ENCODE data around the gene FSTL4. TPM values are rescaled to one million over a fixed set of nuclear protein-coding genes. Genes with fewer than 3 reads are reported as not detected.

The FSTL4 gene
- total and polyA plus RNA-seq, 2 experiments from 2014 or later, result 1.4 to 2.8 TPM

DNA sequence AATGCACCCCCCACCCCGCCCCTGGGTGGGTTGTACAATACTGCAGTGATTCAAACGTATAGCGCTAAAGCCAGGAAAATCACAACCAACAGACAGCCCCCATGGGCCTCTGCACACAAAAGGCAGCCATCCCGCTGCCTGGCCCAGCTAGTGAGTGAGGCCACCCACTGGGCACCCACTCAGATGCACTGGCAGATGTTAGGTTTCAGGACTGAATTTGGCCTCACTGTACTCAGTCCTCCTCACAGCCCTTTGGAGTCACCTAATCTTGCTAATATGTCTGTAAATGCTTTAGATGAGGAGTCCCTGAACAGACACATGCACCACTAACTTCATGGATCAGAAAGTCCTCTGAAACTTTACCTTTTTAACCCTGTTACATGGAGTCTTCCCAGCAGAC, 87.7 kb downstream of the FSTL4 start:
- no peaks in the 10 kb centered on the region for H3K79me2 ChIP-seq (replicated peaks; ENCODE audit: insufficient read depth)
- no peaks in the 10 kb centered on the region for H3K36me3 ChIP-seq (ENCODE audit: insufficient read depth)
- no peak overlapping the region for H3K27ac ChIP-seq (ENCODE audit: low read depth)
- no peaks in the 10 kb centered on the region for H3F3A ChIP-seq (replicated peaks; ENCODE audit: low read depth)
- Mint-ChIP-seq H3K36me3 (ENCODE audit: low read depth) (no peaks in the 10 kb centered on the region), H3K9me3 (no peaks in the 10 kb centered on the region), H3K27me3 (ENCODE audit: insufficient read depth, low read depth, poor library complexity) (no peaks in the 10 kb centered on the region), H3K4me3 (no peak overlapping the region; the same call in 2 of the 3 replicates), H3K27ac (no peak overlapping the region), H3K4me1 (peaks cover 26% of the 10 kb centered on the region)
- H2AFZ ChIP-seq, result 0 out of 2 replicates have a peak overlapping the region, but pooled peaks have one; percentile 43
- H3K4me3 ChIP-seq, result no peak overlapping the region
- no peaks in the 10 kb centered on the region for H3K27me3 ChIP-seq (ENCODE audit: insufficient read depth)
- H4K20me1 ChIP-seq (replicated peaks; ENCODE audit: insufficient read depth), result no peaks in the 10 kb centered on the region
- no peak for TF ChIP-seq JUNB (IDR thresholded peaks at IDR 0.05; ENCODE audit: unreplicated experiment)
- no peak for TF ChIP-seq EZH2 (IDR thresholded peaks at IDR 0.05; ENCODE audit: low read depth, unreplicated experiment)
- TF ChIP-seq, protein P1, sequence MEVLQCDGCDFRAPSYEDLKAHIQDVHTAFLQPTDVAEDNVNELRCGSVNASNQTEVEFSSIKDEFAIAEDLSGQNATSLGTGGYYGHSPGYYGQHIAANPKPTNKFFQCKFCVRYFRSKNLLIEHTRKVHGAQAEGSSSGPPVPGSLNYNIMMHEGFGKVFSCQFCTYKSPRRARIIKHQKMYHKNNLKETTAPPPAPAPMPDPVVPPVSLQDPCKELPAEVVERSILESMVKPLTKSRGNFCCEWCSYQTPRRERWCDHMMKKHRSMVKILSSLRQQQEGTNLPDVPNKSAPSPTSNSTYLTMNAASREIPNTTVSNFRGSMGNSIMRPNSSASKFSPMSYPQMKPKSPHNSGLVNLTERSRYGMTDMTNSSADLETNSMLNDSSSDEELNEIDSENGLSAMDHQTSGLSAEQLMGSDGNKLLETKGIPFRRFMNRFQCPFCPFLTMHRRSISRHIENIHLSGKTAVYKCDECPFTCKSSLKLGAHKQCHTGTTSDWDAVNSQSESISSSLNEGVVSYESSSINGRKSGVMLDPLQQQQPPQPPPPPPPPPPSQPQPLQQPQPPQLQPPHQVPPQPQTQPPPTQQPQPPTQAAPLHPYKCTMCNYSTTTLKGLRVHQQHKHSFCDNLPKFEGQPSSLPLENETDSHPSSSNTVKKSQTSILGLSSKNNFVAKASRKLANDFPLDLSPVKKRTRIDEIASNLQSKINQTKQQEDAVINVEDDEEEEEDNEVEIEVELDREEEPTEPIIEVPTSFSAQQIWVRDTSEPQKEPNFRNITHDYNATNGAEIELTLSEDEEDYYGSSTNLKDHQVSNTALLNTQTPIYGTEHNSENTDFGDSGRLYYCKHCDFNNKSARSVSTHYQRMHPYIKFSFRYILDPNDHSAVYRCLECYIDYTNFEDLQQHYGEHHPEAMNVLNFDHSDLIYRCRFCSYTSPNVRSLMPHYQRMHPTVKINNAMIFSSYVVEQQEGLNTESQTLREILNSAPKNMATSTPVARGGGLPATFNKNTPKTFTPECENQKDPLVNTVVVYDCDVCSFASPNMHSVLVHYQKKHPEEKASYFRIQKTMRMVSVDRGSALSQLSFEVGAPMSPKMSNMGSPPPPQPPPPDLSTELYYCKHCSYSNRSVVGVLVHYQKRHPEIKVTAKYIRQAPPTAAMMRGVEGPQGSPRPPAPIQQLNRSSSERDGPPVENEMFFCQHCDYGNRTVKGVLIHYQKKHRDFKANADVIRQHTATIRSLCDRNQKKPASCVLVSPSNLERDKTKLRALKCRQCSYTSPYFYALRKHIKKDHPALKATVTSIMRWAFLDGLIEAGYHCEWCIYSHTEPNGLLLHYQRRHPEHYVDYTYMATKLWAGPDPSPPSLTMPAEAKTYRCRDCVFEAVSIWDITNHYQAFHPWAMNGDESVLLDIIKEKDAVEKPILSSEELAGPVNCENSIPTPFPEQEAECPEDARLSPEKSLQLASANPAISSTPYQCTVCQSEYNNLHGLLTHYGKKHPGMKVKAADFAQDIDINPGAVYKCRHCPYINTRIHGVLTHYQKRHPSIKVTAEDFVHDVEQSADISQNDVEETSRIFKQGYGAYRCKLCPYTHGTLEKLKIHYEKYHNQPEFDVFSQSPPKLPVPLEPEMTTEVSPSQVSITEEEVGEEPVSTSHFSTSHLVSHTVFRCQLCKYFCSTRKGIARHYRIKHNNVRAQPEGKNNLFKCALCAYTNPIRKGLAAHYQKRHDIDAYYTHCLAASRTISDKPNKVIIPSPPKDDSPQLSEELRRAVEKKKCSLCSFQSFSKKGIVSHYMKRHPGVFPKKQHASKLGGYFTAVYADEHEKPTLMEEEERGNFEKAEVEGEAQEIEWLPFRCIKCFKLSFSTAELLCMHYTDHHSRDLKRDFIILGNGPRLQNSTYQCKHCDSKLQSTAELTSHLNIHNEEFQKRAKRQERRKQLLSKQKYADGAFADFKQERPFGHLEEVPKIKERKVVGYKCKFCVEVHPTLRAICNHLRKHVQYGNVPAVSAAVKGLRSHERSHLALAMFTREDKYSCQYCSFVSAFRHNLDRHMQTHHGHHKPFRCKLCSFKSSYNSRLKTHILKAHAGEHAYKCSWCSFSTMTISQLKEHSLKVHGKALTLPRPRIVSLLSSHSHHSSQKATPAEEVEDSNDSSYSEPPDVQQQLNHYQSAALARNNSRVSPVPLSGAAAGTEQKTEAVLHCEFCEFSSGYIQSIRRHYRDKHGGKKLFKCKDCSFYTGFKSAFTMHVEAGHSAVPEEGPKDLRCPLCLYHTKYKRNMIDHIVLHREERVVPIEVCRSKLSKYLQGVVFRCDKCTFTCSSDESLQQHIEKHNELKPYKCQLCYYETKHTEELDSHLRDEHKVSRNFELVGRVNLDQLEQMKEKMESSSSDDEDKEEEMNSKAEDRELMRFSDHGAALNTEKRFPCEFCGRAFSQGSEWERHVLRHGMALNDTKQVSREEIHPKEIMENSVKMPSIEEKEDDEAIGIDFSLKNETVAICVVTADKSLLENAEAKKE (CRISPR knock-in tag; IDR thresholded peaks at IDR 0.05), result no peak
- no peak for TF ChIP-seq CREB1 (CRISPR knock-in tag; IDR thresholded peaks at IDR 0.05; ENCODE audit: low read depth)
- no peak for TF ChIP-seq ZNF114 (CRISPR knock-in tag; IDR thresholded peaks at IDR 0.05)
- TF ChIP-seq NANOG (IDR thresholded peaks at IDR 0.05; ENCODE audit: borderline replicate concordance), result no peak
- no peak for TF ChIP-seq ZNF331 (CRISPR knock-in tag; IDR thresholded peaks at IDR 0.05; ENCODE audit: low read depth)
- TF ChIP-seq, protein P2, sequence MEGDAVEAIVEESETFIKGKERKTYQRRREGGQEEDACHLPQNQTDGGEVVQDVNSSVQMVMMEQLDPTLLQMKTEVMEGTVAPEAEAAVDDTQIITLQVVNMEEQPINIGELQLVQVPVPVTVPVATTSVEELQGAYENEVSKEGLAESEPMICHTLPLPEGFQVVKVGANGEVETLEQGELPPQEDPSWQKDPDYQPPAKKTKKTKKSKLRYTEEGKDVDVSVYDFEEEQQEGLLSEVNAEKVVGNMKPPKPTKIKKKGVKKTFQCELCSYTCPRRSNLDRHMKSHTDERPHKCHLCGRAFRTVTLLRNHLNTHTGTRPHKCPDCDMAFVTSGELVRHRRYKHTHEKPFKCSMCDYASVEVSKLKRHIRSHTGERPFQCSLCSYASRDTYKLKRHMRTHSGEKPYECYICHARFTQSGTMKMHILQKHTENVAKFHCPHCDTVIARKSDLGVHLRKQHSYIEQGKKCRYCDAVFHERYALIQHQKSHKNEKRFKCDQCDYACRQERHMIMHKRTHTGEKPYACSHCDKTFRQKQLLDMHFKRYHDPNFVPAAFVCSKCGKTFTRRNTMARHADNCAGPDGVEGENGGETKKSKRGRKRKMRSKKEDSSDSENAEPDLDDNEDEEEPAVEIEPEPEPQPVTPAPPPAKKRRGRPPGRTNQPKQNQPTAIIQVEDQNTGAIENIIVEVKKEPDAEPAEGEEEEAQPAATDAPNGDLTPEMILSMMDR (conservative IDR thresholded peaks at IDR 0.05; ENCODE audit: low read depth in 2 of 2), result no peak
- TF ChIP-seq, protein P3, sequence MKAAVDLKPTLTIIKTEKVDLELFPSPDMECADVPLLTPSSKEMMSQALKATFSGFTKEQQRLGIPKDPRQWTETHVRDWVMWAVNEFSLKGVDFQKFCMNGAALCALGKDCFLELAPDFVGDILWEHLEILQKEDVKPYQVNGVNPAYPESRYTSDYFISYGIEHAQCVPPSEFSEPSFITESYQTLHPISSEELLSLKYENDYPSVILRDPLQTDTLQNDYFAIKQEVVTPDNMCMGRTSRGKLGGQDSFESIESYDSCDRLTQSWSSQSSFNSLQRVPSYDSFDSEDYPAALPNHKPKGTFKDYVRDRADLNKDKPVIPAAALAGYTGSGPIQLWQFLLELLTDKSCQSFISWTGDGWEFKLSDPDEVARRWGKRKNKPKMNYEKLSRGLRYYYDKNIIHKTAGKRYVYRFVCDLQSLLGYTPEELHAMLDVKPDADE (IDR thresholded peaks at IDR 0.05), result no peak
- TF ChIP-seq STAT1 (IDR thresholded peaks at IDR 0.05; ENCODE audit: unreplicated experiment), result no peak
- TF ChIP-seq, protein P4, sequence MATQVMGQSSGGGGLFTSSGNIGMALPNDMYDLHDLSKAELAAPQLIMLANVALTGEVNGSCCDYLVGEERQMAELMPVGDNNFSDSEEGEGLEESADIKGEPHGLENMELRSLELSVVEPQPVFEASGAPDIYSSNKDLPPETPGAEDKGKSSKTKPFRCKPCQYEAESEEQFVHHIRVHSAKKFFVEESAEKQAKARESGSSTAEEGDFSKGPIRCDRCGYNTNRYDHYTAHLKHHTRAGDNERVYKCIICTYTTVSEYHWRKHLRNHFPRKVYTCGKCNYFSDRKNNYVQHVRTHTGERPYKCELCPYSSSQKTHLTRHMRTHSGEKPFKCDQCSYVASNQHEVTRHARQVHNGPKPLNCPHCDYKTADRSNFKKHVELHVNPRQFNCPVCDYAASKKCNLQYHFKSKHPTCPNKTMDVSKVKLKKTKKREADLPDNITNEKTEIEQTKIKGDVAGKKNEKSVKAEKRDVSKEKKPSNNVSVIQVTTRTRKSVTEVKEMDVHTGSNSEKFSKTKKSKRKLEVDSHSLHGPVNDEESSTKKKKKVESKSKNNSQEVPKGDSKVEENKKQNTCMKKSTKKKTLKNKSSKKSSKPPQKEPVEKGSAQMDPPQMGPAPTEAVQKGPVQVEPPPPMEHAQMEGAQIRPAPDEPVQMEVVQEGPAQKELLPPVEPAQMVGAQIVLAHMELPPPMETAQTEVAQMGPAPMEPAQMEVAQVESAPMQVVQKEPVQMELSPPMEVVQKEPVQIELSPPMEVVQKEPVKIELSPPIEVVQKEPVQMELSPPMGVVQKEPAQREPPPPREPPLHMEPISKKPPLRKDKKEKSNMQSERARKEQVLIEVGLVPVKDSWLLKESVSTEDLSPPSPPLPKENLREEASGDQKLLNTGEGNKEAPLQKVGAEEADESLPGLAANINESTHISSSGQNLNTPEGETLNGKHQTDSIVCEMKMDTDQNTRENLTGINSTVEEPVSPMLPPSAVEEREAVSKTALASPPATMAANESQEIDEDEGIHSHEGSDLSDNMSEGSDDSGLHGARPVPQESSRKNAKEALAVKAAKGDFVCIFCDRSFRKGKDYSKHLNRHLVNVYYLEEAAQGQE (IDR thresholded peaks at IDR 0.05; ENCODE audit: unreplicated experiment), result no peak
- no peak for TF ChIP-seq EZH2phosphoT487 (IDR thresholded peaks at IDR 0.05; ENCODE audit: unreplicated experiment)
- TF ChIP-seq POLR2AphosphoS5 (IDR thresholded peaks at IDR 0.05; ENCODE audit: low read depth), result no peak
- H3K4me2 ChIP-seq, result no peak overlapping the region
- H3K4me1 ChIP-seq (ENCODE audit: insufficient read depth), result peaks cover 12% of the 10 kb centered on the region
- H3K9me2 ChIP-seq (ENCODE audit: insufficient read depth), result peaks cover 6% of the 10 kb centered on the region; the same call in 1 of the 2 replicates
- DNase-seq (ENCODE audit: low spot score), result no peak
- peak; percentile 60; the same call in 2 of the 3 replicates for ATAC-seq
